Measurements from ENCODE around the gene TOR1AIP1.

Gene TOR1AIP1

GRCh38 chr1:179926850-179927205 lies 44.7 kb downstream of the TOR1AIP1 start:
- no peaks in the 10 kb centered on the region for H3K9me3 Mint-ChIP-seq
- H3K27ac Mint-ChIP-seq = no peak overlapping the region

GRCh38 chr1:179929955-179930798 lies 48.1 kb downstream of the TOR1AIP1 start:
- no peaks in the 10 kb centered on the region for H3K9me3 Mint-ChIP-seq
- H3K27ac Mint-ChIP-seq = no peak overlapping the region

More at GRCh38 chr1:179926850-179927205, 44.7 kb downstream of the TOR1AIP1 start:
- H3K36me3 Mint-ChIP-seq (ENCODE audit: low read depth) = no peaks in the 10 kb centered on the region
- H3K4me1 Mint-ChIP-seq = peaks cover 18% of the 10 kb centered on the region
- H3K27me3 Mint-ChIP-seq (ENCODE audit: low read depth, poor library complexity) = peaks cover 3% of the 10 kb centered on the region
- no peak for TF ChIP-seq CTCF (IDR thresholded peaks at IDR 0.05)
- H3K4me3 Mint-ChIP-seq = no peak overlapping the region
- no peak for DNase-seq

GRCh38 chr1:179930867-179931266 lies 48.8 kb downstream of the TOR1AIP1 start:
- TF ChIP-seq CTCF (IDR thresholded peaks at IDR 0.05) = no peak
- H3K4me3 Mint-ChIP-seq = no peak overlapping the region
- no peak for DNase-seq
- H3K27me3 Mint-ChIP-seq (ENCODE audit: low read depth, poor library complexity) = peaks cover 3% of the 10 kb centered on the region
- H3K36me3 Mint-ChIP-seq (ENCODE audit: low read depth) = no peaks in the 10 kb centered on the region
- no peaks in the 10 kb centered on the region for H3K9me3 Mint-ChIP-seq
- peaks cover 6% of the 10 kb centered on the region for H3K4me1 Mint-ChIP-seq
- H3K27ac Mint-ChIP-seq = no peak overlapping the region

More at GRCh38 chr1:179929955-179930798, 48.1 kb downstream of the TOR1AIP1 start:
- H3K4me1 Mint-ChIP-seq = peaks cover 6% of the 10 kb centered on the region
- H3K27me3 Mint-ChIP-seq (ENCODE audit: low read depth, poor library complexity) = peaks cover 3% of the 10 kb centered on the region
- no peak overlapping the region for H3K4me3 Mint-ChIP-seq
- no peak for TF ChIP-seq CTCF (IDR thresholded peaks at IDR 0.05)
- H3K36me3 Mint-ChIP-seq (ENCODE audit: low read depth) = no peaks in the 10 kb centered on the region
- no peak for DNase-seq

- Mint-ChIP-seq H3K27me3 (ENCODE audit: low read depth, poor library complexity) (no peaks in the 10 kb centered on the region), H3K27ac (no peak overlapping the region), H3K36me3 (ENCODE audit: low read depth) (no peaks in the 10 kb centered on the region), H3K9me3 (no peaks in the 10 kb centered on the region), H3K4me3 (no peak overlapping the region), H3K4me1 (peaks cover 6% of the 10 kb centered on the region)
- no peak for TF ChIP-seq CTCF (IDR thresholded peaks at IDR 0.05)
- DNase-seq = no peak
Observed at GRCh38 chr1:179933219-179933618, 51.1 kb downstream of the TOR1AIP1 start.

GRCh38 chr1:179935909-179936496 lies 53.9 kb downstream of the TOR1AIP1 start:
- DNase-seq = no peak
- Mint-ChIP-seq H3K36me3 (ENCODE audit: low read depth) (no peaks in the 10 kb centered on the region), H3K4me1 (peaks cover 8% of the 10 kb centered on the region), H3K4me3 (no peak overlapping the region), H3K9me3 (no peaks in the 10 kb centered on the region), H3K27ac (no peak overlapping the region), H3K27me3 (ENCODE audit: low read depth, poor library complexity) (no peaks in the 10 kb centered on the region)
- no peak for TF ChIP-seq CTCF (IDR thresholded peaks at IDR 0.05)

Measured in nephron progenitor cell (in vitro differentiated cells).